Measurements from ENCODE around the gene SGCD. TPM values are rescaled to one million over a fixed set of nuclear protein-coding genes. Genes with fewer than 3 reads are reported as not detected.
A peak's percentile ranks its signal among the peaks of the same experiment; 100 is the strongest.

The SGCD gene
- total and polyA plus RNA-seq, 11 donors, result 17.4 to 150 (median 76.9) TPM

GRCh38 chr5:156431956-156432829, 105.2 kb downstream of the SGCD start:
- Histone ChIP-seq H3K9me3 (peaks cover 0 to 9% (median 0%) of the 10 kb centered on the region in 12 donors), H3K4me1 (peaks cover 0 to 24% (median 7%) of the 10 kb centered on the region in 12 donors), H3K27me3 (no peaks in the 10 kb centered on the region), H3K27ac (no peak overlapping the region), H3K4me3 (no peak overlapping the region), H3K36me3 (no peaks in the 10 kb centered on the region)
- intact Hi-C loops (cut with DNase I), result no loop called here
- TF ChIP-seq CTCF (IDR thresholded peaks at IDR 0.05) (no peak), POLR2A (IDR thresholded peaks at IDR 0.05) (no peak)
- DNase-seq (peak in 1 of 5 donors; percentile 26), ATAC-seq (peak in 3 of 4 donors; percentile 25 to 57 (median 29))
- 89 to 94% (median 89%) methylated on average over 9 of the region's 9 CpGs for WGBS, 4 donors

- H3K27me3 ChIP-seq, result no peaks in the 10 kb centered on the region
- no peak overlapping the region for H3K27ac ChIP-seq
- H3K4me1 ChIP-seq, result peaks cover 0 to 24% (median 7%) of the 10 kb centered on the region in 12 donors
- H3K36me3 ChIP-seq, result no peaks in the 10 kb centered on the region
- H3K4me3 ChIP-seq, result no peak overlapping the region
- TF ChIP-seq POLR2A (IDR thresholded peaks at IDR 0.05) (no peak), CTCF (IDR thresholded peaks at IDR 0.05) (no peak)
- DNase-seq (no peak), ATAC-seq (peak in 1 of 4 donors; percentile 21)
- intact Hi-C loops (cut with DNase I), result no loop called here
- H3K9me3 ChIP-seq, result peaks cover 0 to 9% (median 0%) of the 10 kb centered on the region in 12 donors
- WGBS, 4 donors, result 66 to 92% (median 81%) methylated on average over 1 of the region's 1 CpG
Observed at GRCh38 chr5:156432830-156433105, 105.8 kb downstream of the SGCD start.

GRCh38 chr5:156434471-156434870, 107.5 kb downstream of the SGCD start:
- no peak for DNase-seq
- no peak overlapping the region for H3K4me3 ChIP-seq
- peaks cover 0 to 30% (median 7%) of the 10 kb centered on the region in 12 donors for H3K4me1 ChIP-seq
- WGBS, 4 donors, result 90 to 94% (median 92%) methylated on average over 5 of the region's 5 CpGs
- no peak for ATAC-seq
- intact Hi-C loops (cut with DNase I), result no loop called here
- H3K9me3 ChIP-seq, result peaks cover 0 to 9% (median 0%) of the 10 kb centered on the region in 12 donors
- TF ChIP-seq CTCF (IDR thresholded peaks at IDR 0.05) (no peak), POLR2A (IDR thresholded peaks at IDR 0.05) (no peak)
- H3K36me3 ChIP-seq, result no peaks in the 10 kb centered on the region
- H3K27me3 ChIP-seq, result no peaks in the 10 kb centered on the region
- no peak overlapping the region for H3K27ac ChIP-seq

- intact Hi-C loops (cut with DNase I), result no loop called here
- DNase-seq (no peak), ATAC-seq (no peak)
- Histone ChIP-seq H3K27ac (no peak overlapping the region), H3K36me3 (no peaks in the 10 kb centered on the region), H3K9me3 (peaks cover 0 to 2% (median 0%) of the 10 kb centered on the region in 12 donors), H3K27me3 (no peaks in the 10 kb centered on the region), H3K4me1 (peaks cover 0 to 30% (median 7%) of the 10 kb centered on the region in 12 donors), H3K4me3 (no peak overlapping the region)
- TF ChIP-seq POLR2A (IDR thresholded peaks at IDR 0.05) (no peak), CTCF (IDR thresholded peaks at IDR 0.05) (no peak)
- 69 to 86% (median 79%) methylated on average over 3 of the region's 3 CpGs for WGBS, 4 donors
Observed at GRCh38 chr5:156435101-156435500, 108.1 kb downstream of the SGCD start.

Measured in heart left ventricle (tissue), 16 donors.